ENCODE measurements around the gene LRP1B.

- TF ChIP-seq EZH2phosphoT487 (IDR thresholded peaks at IDR 0.05; ENCODE audit: insufficient read depth, low read depth) = no peak
- no peak for TF ChIP-seq EZH2 (IDR thresholded peaks at IDR 0.05; ENCODE audit: insufficient read depth, poor library complexity, severe bottlenecking)
These were observed 401.9 kb downstream of the LRP1B start for GRCh38 chr2:141728886-141729285.
